Cerebellar nuclear complex (tissue), 1 donor: Measurements from ENCODE around the gene CTPS2.

Experiments used
- DNase-seq, 2 experiments: peaks; one replicate each; lab custom pipeline; 2025; lab: John Stamatoyannopoulos, UW

The CTPS2 gene

GRCh38 chrX:16714504-16714903 lies 2.0 kb upstream of the CTPS2 start:
- DNase-seq: no peak

DNA sequence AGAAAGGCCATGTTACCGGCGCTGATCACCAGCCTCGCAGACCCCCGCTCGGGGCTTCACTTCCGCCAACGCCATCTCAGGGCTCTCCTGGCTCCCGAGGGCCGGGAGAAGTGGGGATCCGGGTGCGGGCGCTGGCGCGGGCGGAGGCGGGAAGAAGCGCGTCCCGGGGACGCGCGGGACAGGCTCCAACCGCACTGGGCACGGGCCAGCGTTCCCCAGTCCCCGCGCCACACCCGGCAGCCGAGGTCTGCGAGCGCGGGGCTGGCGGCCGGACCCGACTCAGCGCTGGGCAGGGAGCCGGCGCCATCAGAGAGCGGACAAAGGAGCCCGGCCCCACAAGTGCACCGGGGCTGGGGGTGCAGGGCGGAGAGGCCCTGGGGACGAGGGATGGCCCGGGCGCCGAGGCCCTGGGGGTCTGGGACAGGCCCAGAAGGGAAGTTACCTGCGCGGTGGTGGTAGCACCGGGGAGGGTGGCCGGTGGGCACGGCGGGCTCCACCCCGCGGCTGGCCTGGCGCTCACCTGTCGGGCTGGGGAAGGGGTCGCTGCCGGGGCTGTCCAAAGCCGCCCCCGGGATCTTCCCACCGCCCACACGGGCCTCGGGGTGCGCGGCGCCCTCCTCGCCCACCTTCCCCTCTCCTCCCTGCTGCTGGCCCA lies 449 bp downstream of the CTPS2 start:
- DNase-seq: no peak

DNA sequence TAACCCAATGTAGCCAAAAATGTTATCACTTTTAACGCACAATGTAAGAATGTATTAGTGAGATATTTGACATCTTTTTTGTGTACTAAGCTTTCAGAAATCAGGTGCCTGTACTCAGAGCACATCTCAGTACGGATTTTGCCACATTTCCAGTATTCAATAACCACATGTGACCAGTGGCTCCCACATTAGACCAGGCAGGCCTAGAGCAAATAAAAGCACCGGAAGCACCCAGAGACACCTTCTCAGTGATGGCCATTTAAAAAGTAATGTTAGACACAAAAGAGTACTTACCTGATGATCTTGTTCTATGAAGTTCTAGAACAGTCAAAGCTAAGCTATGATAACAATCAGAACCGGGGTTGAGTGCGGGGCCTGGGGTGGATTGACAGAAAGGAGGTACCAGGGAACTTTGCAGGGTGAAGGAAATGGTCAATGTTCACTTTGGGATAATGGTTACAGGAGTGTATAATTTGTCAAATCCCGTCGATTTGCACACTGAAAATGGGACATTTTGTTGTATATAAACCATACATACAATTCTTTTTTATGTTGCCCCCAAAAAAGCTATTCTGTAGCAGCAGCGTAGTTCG lies 1.2 kb downstream of the CTPS2 start:
- no peak for DNase-seq

GRCh38 chrX:16708016-16708415 lies 4.5 kb downstream of the CTPS2 start:
- no peak for DNase-seq

GRCh38 chrX:16705370-16705769 lies 7.1 kb downstream of the CTPS2 start:
- DNase-seq: no peak

- DNase-seq: no peak
Measured at GRCh38 chrX:16702700-16703599, 9.5 kb downstream of the CTPS2 start.

- DNase-seq: no peak
Measured at GRCh38 chrX:16700734-16701133, 11.7 kb downstream of the CTPS2 start.

DNA sequence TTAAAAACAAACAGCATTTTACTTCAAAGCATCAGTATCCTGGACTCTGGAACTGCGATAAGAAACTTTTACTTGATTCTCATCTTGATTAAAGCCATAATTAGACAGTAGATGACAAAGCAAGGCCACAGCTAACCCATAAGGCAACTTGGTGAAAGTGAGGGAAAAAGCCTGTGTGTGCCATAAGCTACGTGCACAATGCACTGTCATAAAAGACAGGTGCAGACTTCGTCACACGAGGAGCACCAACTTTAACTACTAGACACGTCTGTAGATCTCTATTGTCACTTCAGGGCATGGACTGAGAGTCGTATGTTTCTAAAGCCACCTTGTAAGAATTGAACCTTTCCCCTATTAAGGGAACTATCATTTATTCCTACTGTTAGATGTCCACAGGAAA lies 13.1 kb downstream of the CTPS2 start:
- no peak for DNase-seq

DNA sequence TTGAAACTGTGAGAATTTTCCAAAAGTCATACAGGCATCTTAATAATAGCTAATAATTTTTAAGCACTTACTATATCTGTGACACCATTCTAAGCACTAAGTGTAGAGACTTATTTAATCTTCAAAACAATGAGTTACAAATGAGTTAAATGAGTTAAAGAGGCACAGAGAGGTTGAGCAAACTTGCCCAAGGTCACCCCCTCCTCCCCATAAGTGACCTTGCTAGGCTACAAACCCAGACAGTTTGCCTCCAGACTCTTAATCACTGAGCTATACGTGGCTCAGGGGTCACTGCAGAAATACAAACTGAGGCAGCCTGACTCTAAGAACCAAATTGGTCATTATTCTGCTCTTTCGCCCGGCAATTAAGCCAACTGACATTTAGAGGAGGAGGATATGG lies 15.5 kb downstream of the CTPS2 start:
- DNase-seq: no peak

DNA sequence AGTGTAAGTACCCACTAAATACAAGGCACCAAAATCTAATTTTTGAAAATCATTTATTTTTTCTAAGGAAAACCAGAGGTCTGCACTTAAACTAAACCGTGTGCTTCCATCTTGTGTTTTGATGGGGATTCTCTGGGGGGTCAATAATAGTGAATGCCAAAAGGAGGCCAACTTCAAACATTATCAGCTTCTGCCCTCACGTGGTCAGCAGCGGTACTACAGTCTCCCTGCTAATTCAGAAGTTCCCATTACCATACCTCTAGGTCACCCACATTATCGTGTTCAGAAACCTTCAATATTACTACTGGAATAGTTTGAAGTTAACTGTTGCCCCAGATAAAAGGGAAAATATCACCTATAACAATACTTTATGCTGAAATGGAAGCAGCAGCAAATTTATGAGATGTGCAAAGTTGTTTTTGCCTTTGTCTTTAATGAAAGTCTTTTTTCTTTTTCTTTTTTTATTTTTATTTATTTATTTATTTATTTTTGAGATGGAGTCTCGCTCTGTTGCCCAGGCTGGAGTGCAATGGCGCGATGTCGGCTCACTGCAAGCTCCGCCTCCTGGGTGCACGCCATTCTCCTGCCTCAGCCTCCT lies 17.3 kb downstream of the CTPS2 start:
- peak in 1 of 2 experiments; percentile 0 for DNase-seq

- DNase-seq: no peak
Measured at GRCh38 chrX:16687514-16687913, 25.0 kb downstream of the CTPS2 start.

- DNase-seq: no peak
Measured at GRCh38 chrX:16683007-16683664, 29.3 kb downstream of the CTPS2 start.

DNA sequence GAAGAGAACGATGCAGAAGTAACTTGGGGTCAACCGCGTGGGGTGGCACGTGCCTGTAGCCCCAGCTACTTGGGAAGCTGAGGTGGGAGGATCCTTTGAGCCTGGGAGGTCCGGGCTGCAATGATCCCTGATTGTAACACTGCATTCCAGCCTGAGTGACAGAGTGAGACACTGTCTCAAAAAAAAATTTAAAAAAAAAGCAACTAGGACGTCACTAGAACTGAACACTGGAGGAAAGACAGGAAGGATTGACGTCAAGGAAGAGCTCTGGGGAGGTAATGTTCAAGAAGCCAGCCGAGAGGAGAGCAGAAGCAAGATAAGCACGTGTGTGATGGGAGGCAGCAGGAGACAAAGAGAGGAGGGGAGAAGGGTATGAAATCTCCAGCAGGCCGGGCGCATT lies 33.8 kb downstream of the CTPS2 start:
- DNase-seq: no peak

DNA sequence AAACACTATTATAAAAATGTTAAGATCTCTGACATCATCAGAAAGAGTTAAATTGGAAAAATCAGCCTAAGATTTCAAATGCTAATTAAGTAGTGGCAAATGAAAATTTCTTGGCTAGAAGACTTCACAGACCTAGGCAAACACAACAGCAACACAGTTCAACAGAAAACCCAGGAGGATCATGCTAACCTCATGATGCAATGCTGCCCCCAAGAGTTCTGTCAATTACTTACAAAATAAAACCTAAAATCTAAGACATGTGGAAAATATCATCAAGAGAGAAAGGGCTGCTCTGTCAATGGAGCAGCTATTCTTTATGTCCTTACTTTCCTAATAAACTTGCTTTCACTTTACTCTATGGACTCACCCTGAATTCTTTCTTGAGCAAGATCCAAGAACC lies 41.5 kb downstream of the CTPS2 start:
- DNase-seq: no peak

DNA sequence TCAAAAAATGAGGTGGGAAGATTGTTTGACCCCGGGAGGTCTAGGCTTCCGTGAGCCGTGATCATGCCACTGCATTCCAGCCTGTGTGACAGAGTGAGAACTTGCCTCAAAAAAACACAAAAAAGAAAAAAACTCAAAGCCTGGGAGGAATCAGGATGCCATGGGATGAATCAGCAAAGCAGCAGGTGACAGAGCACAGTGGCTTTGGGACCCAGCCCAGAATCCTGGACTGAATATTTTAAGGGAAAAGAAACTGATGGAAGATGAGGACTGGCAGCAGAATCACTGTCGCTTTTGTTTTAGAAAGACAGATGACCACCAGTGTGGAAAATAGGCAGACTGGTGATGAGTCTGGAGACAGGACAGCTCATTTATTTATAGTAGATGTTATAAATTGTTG lies 45.9 kb downstream of the CTPS2 start:
- no peak for DNase-seq

- no peak for DNase-seq
Measured at GRCh38 chrX:16665089-16665488, 47.4 kb downstream of the CTPS2 start.

DNA sequence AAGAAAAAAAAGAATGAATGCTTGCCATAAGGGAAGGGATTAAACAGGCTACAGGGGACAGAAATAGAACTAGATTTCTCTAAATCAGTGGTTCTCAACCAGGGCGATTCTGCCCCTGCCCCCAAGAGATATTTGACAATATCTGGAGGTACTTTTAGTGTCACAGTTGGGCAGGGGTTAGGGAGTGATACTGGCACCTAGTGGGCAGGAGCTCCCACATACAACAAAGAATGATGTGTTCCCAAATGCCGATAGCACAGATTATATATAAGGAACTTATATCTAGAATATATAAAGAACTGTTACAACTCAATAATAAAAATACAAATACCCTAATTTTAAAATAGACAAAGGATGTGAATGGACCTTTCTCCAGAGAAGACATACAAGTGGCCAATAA lies 47.8 kb downstream of the CTPS2 start:
- DNase-seq: no peak

DNA sequence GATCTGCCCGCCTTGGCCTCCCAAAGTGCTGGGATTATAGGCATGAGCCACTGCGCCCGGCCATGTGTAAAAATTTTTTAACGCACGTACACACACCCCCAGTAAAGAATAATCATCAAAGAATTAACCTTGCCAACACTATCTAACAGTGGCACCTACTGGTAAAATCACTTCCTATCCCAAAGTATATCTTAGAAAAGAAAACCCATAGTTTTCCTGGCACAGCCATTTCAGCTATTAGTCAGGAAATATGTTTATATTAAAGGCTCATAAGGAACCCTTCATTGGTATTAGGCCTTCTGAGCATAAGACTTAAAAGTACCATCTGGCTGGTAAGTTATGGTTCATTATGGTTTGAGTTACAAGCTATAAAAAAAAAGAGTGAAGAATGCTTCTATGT lies 48.4 kb downstream of the CTPS2 start:
- no peak for DNase-seq

DNA sequence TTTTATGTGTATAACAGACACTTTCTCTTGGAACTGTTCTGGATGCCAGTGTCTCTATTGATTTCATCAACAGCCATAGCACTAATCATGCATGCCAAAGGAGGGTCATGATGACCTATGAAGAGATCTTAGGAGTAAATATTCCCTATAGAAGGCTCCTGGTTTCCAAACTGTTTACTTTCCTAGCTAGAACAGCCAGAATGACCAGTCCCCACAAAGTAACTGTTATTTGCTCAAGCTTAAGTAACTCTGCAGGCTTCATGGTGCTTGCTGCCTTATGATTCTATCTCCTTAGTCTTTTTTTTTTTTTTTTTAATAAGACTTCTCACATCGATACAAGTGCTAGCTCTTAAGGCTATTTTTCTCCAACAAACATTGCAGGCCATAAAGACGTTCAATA lies 50.1 kb downstream of the CTPS2 start:
- no peak for DNase-seq

- DNase-seq: no peak
Measured at GRCh38 chrX:16661495-16661894, 51.0 kb downstream of the CTPS2 start.

GRCh38 chrX:16659321-16659720 lies 53.1 kb downstream of the CTPS2 start:
- no peak for DNase-seq

GRCh38 chrX:16658284-16658683 lies 54.2 kb downstream of the CTPS2 start:
- no peak for DNase-seq
